ENCODE measurements around the gene COMP.

- TF ChIP-seq ZNF274 (IDR thresholded peaks at IDR 0.05; ENCODE audit: low read depth, low read length) (no peak), SUZ12 (IDR thresholded peaks at IDR 0.05; ENCODE audit: extremely low read depth, insufficient read depth, insufficient read length) (no peak)
Measured at GRCh38 chr19:18778826-18779495, 12.1 kb downstream of the COMP start.

Measured in NT2/D1 (cell line).